Stomach (tissue), 9 donors: ENCODE measurements around the gene POLR3E. TPM values are rescaled to one million over a fixed set of nuclear protein-coding genes. Genes with fewer than 3 reads are reported as not detected.

ENCODE experiments used
- DNase-seq, 2 donors: peaks; one replicate each; pipeline versions ENCODE4 v3.0.0 to v3.0.0-alpha.2; 2013 to 2019
- H3K27ac ChIP-seq, 5 donors: fragments of 200-600 bp in 4 of 5; sonication (generic) in 4 of 5; one replicate each; pipeline ENCODE4 v1.5.1; 2013 to 2019; ENCODE audit warnings: mild to moderate bottlenecking in 1 of 5, moderate library complexity in 1 of 5
- H3K27me3 ChIP-seq, 3 donors: fragments of 200-600 bp; sonication (generic); one replicate each; pipeline ENCODE4 v1.5.1; 2017 to 2019; ENCODE audit warnings: mixed run types in 1 of 3
- H3K36me3 ChIP-seq, 4 donors: fragments of 200-600 bp; sonication (generic); 1 replicate in 3 of 4; 2 replicates in 1 of 4; pipeline ENCODE4 v1.5.1; 2016 to 2019
- H3K4me1 ChIP-seq, 4 donors: fragments of 200-600 bp; sonication (generic); one replicate each; pipeline ENCODE4 v1.5.1; 2016 to 2019
- H3K4me3 ChIP-seq, 4 donors: fragments of 200-600 bp; sonication (generic) in 3 of 4; one replicate each; pipeline ENCODE4 v1.5.1; 2016 to 2019; ENCODE audit warnings: mild to moderate bottlenecking in 1 of 4
- H3K9me3 ChIP-seq, 4 donors: fragments of 200-600 bp; sonication (generic); one replicate each; pipeline ENCODE4 v1.5.1; 2016 to 2019
- CTCF ChIP-seq, 7 experiments: fragments of 450-650 bp in 4 of 7; fragments of 200-600 bp in 3 of 7; sonication (generic) in 3 of 7; IDR thresholded peaks; one replicate each; pipeline ENCODE4 v1.5.1; 2016 to 2019; ENCODE audit warnings: antibody characterized with exemption in 7 of 7, control low read depth in 2 of 7, mild to moderate bottlenecking in 1 of 7
- EP300 ChIP-seq: sonication (generic); formaldehyde crosslinking; IDR thresholded peaks from one replicate; pipeline ENCODE4 v1.6.1; 2017; ENCODE audit warnings: antibody characterized with exemption
- POLR2A ChIP-seq, 4 donors: fragments of 450-650 bp; IDR thresholded peaks; one replicate each; pipeline ENCODE4 v1.6.1; 2016; ENCODE audit warnings: antibody characterized with exemption in 4 of 4, control low read depth in 2 of 4, mild to moderate bottlenecking in 1 of 4, moderate library complexity in 1 of 4
- POLR2AphosphoS5 ChIP-seq, 3 donors: sonication (generic); formaldehyde crosslinking; IDR thresholded peaks; one replicate each; pipeline ENCODE4 v1.6.1; 2016; ENCODE audit warnings: antibody characterized with exemption in 3 of 3
- WGBS, 5 donors: extraction: QIAGEN DNeasy Blood & Tissue Kit in 3 of 5; methylation state at CpG; one replicate each; pipeline versions ENCODE4 v1.1.5 to v1.1.7; 2013 to 2018; 5-methylcytosine and 5-hydroxymethylcytosine counted together
- intact Hi-C: fragments of 100-400 bp; cut with DNase I; formaldehyde crosslinking; loops from one replicate; pipeline ENCODE4 v1.15.1; 2023; ENCODE audit warnings: low total_unique reads
- polyA plus RNA-seq, 3 donors: library from polyadenylated mRNA; stranded (reverse); fragments of 200-250 nt; gene quantifications; one replicate each; pipeline ENCODE4 v1.2.3, GENCODE V29; 2013
- total RNA-seq, 5 donors: library from RNA; depleted of rRNA; stranded (reverse); fragments of >200 nt; gene quantifications; one replicate each; pipeline versions ENCODE4 v1.1.0 to v1.2.3, GENCODE V29; 2014 to 2016
- donor health status: healthy with polysubstance abuse.
- donor health status: Bipolar disorder and iron deficiency.
- donor health status: healthy.

POLR3E gene
- total and polyA plus RNA-seq, 8 donors = 13.1 to 99.1 (median 51.9) TPM

- TF ChIP-seq POLR2AphosphoS5 (IDR thresholded peaks at IDR 0.05) (no peak), POLR2A (IDR thresholded peaks at IDR 0.05) (no peak), CTCF (IDR thresholded peaks at IDR 0.05) (no peak), EP300 (no peak)
- 91 to 98% (median 93%) methylated on average over 4 to 6 of the region's 6 CpGs for WGBS, 5 donors
- no peak overlapping the region for H3K4me3 ChIP-seq
- no peak for DNase-seq
- H3K4me1 ChIP-seq = peaks cover 0 to 8% (median 7%) of the 10 kb centered on the region in 4 donors
- no peak overlapping the region for H3K27ac ChIP-seq
- peaks cover 56 to 100% (median 91%) of the 10 kb centered on the region in 4 donors for H3K36me3 ChIP-seq
- intact Hi-C loops = no loop called here
- H3K27me3 ChIP-seq = no peaks in the 10 kb centered on the region
- H3K9me3 ChIP-seq = no peaks in the 10 kb centered on the region
These were observed 30.2 kb downstream of the POLR3E start for GRCh38 chr16:22327446-22327775.

- Histone ChIP-seq H3K27ac (no peak overlapping the region), H3K9me3 (no peaks in the 10 kb centered on the region), H3K4me3 (no peak overlapping the region), H3K4me1 (peaks cover 0 to 8% (median 7%) of the 10 kb centered on the region in 4 donors), H3K27me3 (no peaks in the 10 kb centered on the region), H3K36me3 (peaks cover 53 to 100% (median 91%) of the 10 kb centered on the region in 4 donors)
- DNase-seq = no peak
- 81 to 95% (median 91%) methylated on average over 9 to 10 of the region's 10 CpGs for WGBS, 5 donors
- intact Hi-C loops = no loop called here
- TF ChIP-seq EP300 = no peak
- TF ChIP-seq POLR2AphosphoS5 (IDR thresholded peaks at IDR 0.05) = no peak
- TF ChIP-seq POLR2A (IDR thresholded peaks at IDR 0.05) = no peak
- no peak for TF ChIP-seq CTCF (IDR thresholded peaks at IDR 0.05)
These were observed 31.0 kb downstream of the POLR3E start for GRCh38 chr16:22328081-22328725.

- WGBS, 5 donors = 88 to 98% (median 96%) methylated on average over 9 of the region's 9 CpGs
- H3K27ac ChIP-seq = no peak overlapping the region
- no peaks in the 10 kb centered on the region for H3K9me3 ChIP-seq
- peaks cover 0 to 8% (median 7%) of the 10 kb centered on the region in 4 donors for H3K4me1 ChIP-seq
- TF ChIP-seq POLR2AphosphoS5 (IDR thresholded peaks at IDR 0.05) = no peak
- H3K36me3 ChIP-seq = peaks cover 54 to 100% (median 91%) of the 10 kb centered on the region in 4 donors
- no peak for DNase-seq
- intact Hi-C loops = no loop called here
- H3K4me3 ChIP-seq = no peak overlapping the region
- no peaks in the 10 kb centered on the region for H3K27me3 ChIP-seq
These were observed 32.0 kb downstream of the POLR3E start for GRCh38 chr16:22329199-22329695.

- 41 to 63% (median 59%) methylated on average over 4 of the region's 4 CpGs for WGBS, 5 donors
- Histone ChIP-seq H3K36me3 (peaks cover 44 to 100% (median 91%) of the 10 kb centered on the region in 4 donors), H3K9me3 (no peaks in the 10 kb centered on the region), H3K4me1 (peaks cover 0 to 8% (median 7%) of the 10 kb centered on the region in 4 donors), H3K27ac (peak overlapping the region in 1 of 5 donors; percentile 52), H3K4me3 (no peak overlapping the region), H3K27me3 (no peaks in the 10 kb centered on the region)
- TF ChIP-seq POLR2AphosphoS5 (IDR thresholded peaks at IDR 0.05) (no peak), EP300 (no peak), POLR2A (IDR thresholded peaks at IDR 0.05) (no peak), CTCF (IDR thresholded peaks at IDR 0.05) (no peak)
- intact Hi-C loops = no loop called here
- DNase-seq = no peak
These were observed 33.1 kb downstream of the POLR3E start for GRCh38 chr16:22330326-22330725.

GRCh38 chr16:22333457-22333994 lies 36.3 kb downstream of the POLR3E start:
- Histone ChIP-seq H3K27ac (no peak overlapping the region), H3K27me3 (no peaks in the 10 kb centered on the region), H3K9me3 (peaks cover 0 to 14% (median 6%) of the 10 kb centered on the region in 4 donors), H3K36me3 (peaks cover 22 to 85% (median 77%) of the 10 kb centered on the region in 4 donors), H3K4me3 (no peak overlapping the region), H3K4me1 (peaks cover 0 to 8% (median 7%) of the 10 kb centered on the region in 4 donors)
- DNase-seq = no peak
- 68 to 86% (median 80%) methylated on average over 6 of the region's 6 CpGs for WGBS, 5 donors
- TF ChIP-seq EP300 (no peak), POLR2AphosphoS5 (IDR thresholded peaks at IDR 0.05) (no peak), POLR2A (IDR thresholded peaks at IDR 0.05) (no peak)
- intact Hi-C loops = no loop called here
